ENCODE measurements around the gene LMAN2.

DNA sequence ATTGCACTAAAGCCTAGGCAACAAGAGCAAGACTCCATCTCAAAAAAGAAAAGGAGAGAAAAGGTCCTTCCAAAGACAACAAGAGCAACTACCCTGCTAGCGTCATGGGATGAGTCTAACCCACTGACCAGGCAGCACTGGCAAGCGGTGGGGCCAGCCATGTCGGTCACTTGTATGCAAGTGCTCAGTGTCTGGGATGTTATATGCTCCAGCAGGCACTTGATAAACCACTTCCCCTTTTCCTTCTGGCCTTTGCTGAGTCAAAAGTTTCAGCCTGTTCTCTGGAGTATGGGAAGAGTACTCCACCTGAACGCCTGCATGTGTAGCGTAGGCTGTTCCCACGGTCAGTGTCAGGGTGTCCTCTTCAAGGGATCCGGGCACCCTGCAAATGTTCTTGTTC is 30.6 kb downstream of the LMAN2 start:
- TF ChIP-seq, protein P1, sequence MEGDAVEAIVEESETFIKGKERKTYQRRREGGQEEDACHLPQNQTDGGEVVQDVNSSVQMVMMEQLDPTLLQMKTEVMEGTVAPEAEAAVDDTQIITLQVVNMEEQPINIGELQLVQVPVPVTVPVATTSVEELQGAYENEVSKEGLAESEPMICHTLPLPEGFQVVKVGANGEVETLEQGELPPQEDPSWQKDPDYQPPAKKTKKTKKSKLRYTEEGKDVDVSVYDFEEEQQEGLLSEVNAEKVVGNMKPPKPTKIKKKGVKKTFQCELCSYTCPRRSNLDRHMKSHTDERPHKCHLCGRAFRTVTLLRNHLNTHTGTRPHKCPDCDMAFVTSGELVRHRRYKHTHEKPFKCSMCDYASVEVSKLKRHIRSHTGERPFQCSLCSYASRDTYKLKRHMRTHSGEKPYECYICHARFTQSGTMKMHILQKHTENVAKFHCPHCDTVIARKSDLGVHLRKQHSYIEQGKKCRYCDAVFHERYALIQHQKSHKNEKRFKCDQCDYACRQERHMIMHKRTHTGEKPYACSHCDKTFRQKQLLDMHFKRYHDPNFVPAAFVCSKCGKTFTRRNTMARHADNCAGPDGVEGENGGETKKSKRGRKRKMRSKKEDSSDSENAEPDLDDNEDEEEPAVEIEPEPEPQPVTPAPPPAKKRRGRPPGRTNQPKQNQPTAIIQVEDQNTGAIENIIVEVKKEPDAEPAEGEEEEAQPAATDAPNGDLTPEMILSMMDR (IDR thresholded peaks at IDR 0.05 in 2 of 3, conservative IDR thresholded peaks at IDR 0.05 in 1 of 3; ENCODE audit: borderline replicate concordance in 1 of 3, insufficient read depth in 1 of 3, low read depth in 2 of 3, low read length in 2 of 3): no peak
- TF ChIP-seq POLR2A (IDR thresholded peaks at IDR 0.05; ENCODE audit: borderline replicate concordance, extremely low read depth, insufficient read depth, insufficient read length): no peak
- no peak for TF ChIP-seq EZH2 (IDR thresholded peaks at IDR 0.05)
- no peak for TF ChIP-seq POLR2AphosphoS5 (IDR thresholded peaks at IDR 0.05; ENCODE audit: low read depth, low read length)
- TF ChIP-seq RAD21 (IDR thresholded peaks at IDR 0.05; ENCODE audit: low read depth): no peak
- no peak for TF ChIP-seq CEBPB (IDR thresholded peaks at IDR 0.05; ENCODE audit: low read depth)
